ENCODE results near the gene TNFSF11.

The TNFSF11 gene

DNA sequence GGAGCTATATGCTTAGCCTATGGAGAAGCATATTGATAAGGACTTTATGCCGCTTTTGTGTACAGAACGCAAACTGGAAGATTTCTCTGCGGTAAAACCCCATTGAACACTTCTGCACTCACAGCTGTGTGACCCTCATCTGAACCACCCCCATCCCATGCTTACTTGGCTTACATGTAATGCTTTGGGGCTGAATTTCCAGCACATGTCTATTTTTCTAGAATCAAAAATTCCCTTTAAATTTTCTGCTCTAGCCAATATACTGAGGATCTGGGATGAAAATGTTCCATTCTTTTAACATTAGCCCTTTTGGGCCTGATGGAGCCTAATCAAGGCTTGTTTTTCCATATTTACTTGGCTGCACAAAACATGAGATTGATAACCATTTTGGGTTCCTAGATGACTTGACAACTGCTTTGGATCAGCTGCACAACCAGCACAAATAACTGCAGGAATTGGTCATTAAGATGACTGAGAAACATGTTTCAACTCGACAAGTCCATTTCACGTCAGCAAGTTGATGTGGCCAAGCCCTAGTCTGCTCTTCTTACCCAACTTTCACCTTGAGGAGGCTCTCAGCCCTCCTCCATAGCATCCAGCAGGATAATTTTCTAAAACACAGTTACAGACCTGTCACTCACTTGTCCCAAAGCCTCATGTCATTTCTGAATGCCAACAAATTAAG lies 52.4 kb downstream of the TNFSF11 start:
- Histone ChIP-seq H3K9ac (ENCODE audit: low read depth, low read length, poor library complexity, severe bottlenecking) (no peak overlapping the region), H2AFZ (ENCODE audit: low read length) (no peak overlapping the region), H3K79me2 (ENCODE audit: insufficient read depth, low read length) (no peaks in the 10 kb centered on the region), H3F3A (ENCODE audit: low read depth) (no peaks in the 10 kb centered on the region), H3K4me1 (ENCODE audit: insufficient read depth, low read length, poor library complexity, severe bottlenecking) (no peaks in the 10 kb centered on the region), H3K36me3 (ENCODE audit: insufficient read depth, low read length) (no peaks in the 10 kb centered on the region), H3K4me2 (ENCODE audit: low read depth, low read length, poor library complexity, severe bottlenecking) (no peak overlapping the region), H4K20me1 (ENCODE audit: insufficient read depth, low read length, poor library complexity, severe bottlenecking) (no peaks in the 10 kb centered on the region), H3K9me2 (replicated peaks; ENCODE audit: low read depth, low read length) (no peaks in the 10 kb centered on the region), H3K9me3 (ENCODE audit: insufficient read depth, low read depth, low read length) (no peaks in the 10 kb centered on the region), H3K27me3 (ENCODE audit: insufficient read depth, low read length, poor library complexity, severe bottlenecking) (no peaks in the 10 kb centered on the region), H3K4me3 (ENCODE audit: low read length, poor library complexity, severe bottlenecking) (no peak overlapping the region)
- no peak for TF ChIP-seq EZH2phosphoT487 (IDR thresholded peaks at IDR 0.05; ENCODE audit: borderline replicate concordance)
- TF ChIP-seq, protein P1, sequence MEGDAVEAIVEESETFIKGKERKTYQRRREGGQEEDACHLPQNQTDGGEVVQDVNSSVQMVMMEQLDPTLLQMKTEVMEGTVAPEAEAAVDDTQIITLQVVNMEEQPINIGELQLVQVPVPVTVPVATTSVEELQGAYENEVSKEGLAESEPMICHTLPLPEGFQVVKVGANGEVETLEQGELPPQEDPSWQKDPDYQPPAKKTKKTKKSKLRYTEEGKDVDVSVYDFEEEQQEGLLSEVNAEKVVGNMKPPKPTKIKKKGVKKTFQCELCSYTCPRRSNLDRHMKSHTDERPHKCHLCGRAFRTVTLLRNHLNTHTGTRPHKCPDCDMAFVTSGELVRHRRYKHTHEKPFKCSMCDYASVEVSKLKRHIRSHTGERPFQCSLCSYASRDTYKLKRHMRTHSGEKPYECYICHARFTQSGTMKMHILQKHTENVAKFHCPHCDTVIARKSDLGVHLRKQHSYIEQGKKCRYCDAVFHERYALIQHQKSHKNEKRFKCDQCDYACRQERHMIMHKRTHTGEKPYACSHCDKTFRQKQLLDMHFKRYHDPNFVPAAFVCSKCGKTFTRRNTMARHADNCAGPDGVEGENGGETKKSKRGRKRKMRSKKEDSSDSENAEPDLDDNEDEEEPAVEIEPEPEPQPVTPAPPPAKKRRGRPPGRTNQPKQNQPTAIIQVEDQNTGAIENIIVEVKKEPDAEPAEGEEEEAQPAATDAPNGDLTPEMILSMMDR (conservative IDR thresholded peaks at IDR 0.05; ENCODE audit: low read length): no peak

DNA sequence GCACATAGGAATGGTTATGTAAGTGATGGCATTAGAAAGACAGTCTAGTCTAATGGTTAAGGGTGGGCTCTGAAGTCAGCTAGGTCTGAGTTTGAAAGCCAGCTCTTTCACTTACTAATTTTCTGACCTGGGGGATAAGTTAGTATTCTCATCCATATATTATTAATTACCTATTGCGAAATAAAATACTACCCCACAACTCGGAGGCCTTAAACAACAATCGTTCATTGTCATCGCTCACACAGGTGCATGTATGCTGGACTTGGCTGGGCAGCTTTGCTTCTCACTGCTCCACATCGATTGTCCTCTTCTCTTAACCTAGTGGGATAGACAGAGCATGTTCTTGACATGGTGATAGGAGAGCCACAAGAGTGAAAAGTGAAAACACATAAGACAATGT lies 54.7 kb downstream of the TNFSF11 start:
- Histone ChIP-seq H3K4me3 (ENCODE audit: low read length, poor library complexity, severe bottlenecking) (no peak overlapping the region), H3K9me2 (replicated peaks; ENCODE audit: low read depth, low read length) (no peaks in the 10 kb centered on the region), H3F3A (ENCODE audit: low read depth) (no peaks in the 10 kb centered on the region), H2AFZ (ENCODE audit: low read length) (no peak overlapping the region), H3K27me3 (ENCODE audit: insufficient read depth, low read length, poor library complexity, severe bottlenecking) (no peaks in the 10 kb centered on the region), H3K79me2 (ENCODE audit: insufficient read depth, low read length) (no peaks in the 10 kb centered on the region), H3K9ac (ENCODE audit: low read depth, low read length, poor library complexity, severe bottlenecking) (no peak overlapping the region), H3K36me3 (ENCODE audit: insufficient read depth, low read length) (no peaks in the 10 kb centered on the region), H4K20me1 (ENCODE audit: insufficient read depth, low read length, poor library complexity, severe bottlenecking) (no peaks in the 10 kb centered on the region), H3K4me2 (ENCODE audit: low read depth, low read length, poor library complexity, severe bottlenecking) (no peak overlapping the region), H3K9me3 (ENCODE audit: insufficient read depth, low read depth, low read length) (no peaks in the 10 kb centered on the region), H3K4me1 (ENCODE audit: insufficient read depth, low read length, poor library complexity, severe bottlenecking) (no peaks in the 10 kb centered on the region)
- TF ChIP-seq, protein P1 (conservative IDR thresholded peaks at IDR 0.05; ENCODE audit: low read length): no peak
- no peak for TF ChIP-seq EZH2phosphoT487 (IDR thresholded peaks at IDR 0.05; ENCODE audit: borderline replicate concordance)

DNA sequence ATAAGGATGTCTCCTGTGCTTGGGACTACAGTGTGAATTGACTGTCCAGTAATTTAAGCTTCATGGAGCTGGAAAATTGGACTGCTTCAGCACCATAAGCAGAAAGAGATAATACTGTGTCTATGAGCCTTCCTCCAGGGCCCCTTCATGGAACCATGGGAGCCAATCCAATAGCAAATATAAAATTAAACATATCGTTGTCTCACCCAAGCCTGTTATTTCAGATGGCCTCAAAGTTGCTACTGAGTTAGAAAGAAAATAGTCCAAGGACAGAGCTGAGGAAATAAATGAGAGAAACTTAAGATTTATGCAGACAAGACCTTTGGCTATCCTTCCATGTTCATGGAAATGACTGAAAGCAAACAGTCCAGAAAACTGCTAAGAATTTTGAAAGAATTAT lies 57.2 kb downstream of the TNFSF11 start:
- no peak overlapping the region for H2AFZ ChIP-seq (ENCODE audit: low read length)
- TF ChIP-seq, protein P1 (conservative IDR thresholded peaks at IDR 0.05; ENCODE audit: low read length): no peak
- TF ChIP-seq EZH2phosphoT487 (IDR thresholded peaks at IDR 0.05; ENCODE audit: borderline replicate concordance): no peak
- no peak overlapping the region for H3K4me3 ChIP-seq (ENCODE audit: low read length, poor library complexity, severe bottlenecking)
- H3K4me1 ChIP-seq (ENCODE audit: insufficient read depth, low read length, poor library complexity, severe bottlenecking): no peaks in the 10 kb centered on the region
- no peaks in the 10 kb centered on the region for H3K27me3 ChIP-seq (ENCODE audit: insufficient read depth, low read length, poor library complexity, severe bottlenecking)
- no peaks in the 10 kb centered on the region for H3K79me2 ChIP-seq (ENCODE audit: insufficient read depth, low read length)
- no peaks in the 10 kb centered on the region for H4K20me1 ChIP-seq (ENCODE audit: insufficient read depth, low read length, poor library complexity, severe bottlenecking)
- H3K9me2 ChIP-seq (replicated peaks; ENCODE audit: low read depth, low read length): no peaks in the 10 kb centered on the region
- H3K4me2 ChIP-seq (ENCODE audit: low read depth, low read length, poor library complexity, severe bottlenecking): no peak overlapping the region
- H3K9me3 ChIP-seq (ENCODE audit: insufficient read depth, low read depth, low read length): no peaks in the 10 kb centered on the region
- H3K36me3 ChIP-seq (ENCODE audit: insufficient read depth, low read length): no peaks in the 10 kb centered on the region
- H3K9ac ChIP-seq (ENCODE audit: low read depth, low read length, poor library complexity, severe bottlenecking): no peak overlapping the region
- H3F3A ChIP-seq (ENCODE audit: low read depth): no peaks in the 10 kb centered on the region

Data from Loucy (cell line).